B cell (primary cell): ENCODE measurements around the gene ISG15.

Experiments used
- EZH2 ChIP-seq: IDR thresholded peaks from 2 replicates; pipeline ENCODE4 v1.6.1; 2012; ENCODE audit warnings: borderline replicate concordance, low read depth, mild to moderate bottlenecking, moderate library complexity, low read length; ENCODE audit not compliant: insufficient read depth, poor library complexity, severe bottlenecking
- TF ChIP-seq, protein P1 (sequence below): fragments of 200-600 bp; IDR thresholded peaks from one replicate; pipeline ENCODE4 v1.8.0; 2022; ENCODE audit warnings: antibody characterized with exemption, mild to moderate bottlenecking

- TF ChIP-seq, protein P1, sequence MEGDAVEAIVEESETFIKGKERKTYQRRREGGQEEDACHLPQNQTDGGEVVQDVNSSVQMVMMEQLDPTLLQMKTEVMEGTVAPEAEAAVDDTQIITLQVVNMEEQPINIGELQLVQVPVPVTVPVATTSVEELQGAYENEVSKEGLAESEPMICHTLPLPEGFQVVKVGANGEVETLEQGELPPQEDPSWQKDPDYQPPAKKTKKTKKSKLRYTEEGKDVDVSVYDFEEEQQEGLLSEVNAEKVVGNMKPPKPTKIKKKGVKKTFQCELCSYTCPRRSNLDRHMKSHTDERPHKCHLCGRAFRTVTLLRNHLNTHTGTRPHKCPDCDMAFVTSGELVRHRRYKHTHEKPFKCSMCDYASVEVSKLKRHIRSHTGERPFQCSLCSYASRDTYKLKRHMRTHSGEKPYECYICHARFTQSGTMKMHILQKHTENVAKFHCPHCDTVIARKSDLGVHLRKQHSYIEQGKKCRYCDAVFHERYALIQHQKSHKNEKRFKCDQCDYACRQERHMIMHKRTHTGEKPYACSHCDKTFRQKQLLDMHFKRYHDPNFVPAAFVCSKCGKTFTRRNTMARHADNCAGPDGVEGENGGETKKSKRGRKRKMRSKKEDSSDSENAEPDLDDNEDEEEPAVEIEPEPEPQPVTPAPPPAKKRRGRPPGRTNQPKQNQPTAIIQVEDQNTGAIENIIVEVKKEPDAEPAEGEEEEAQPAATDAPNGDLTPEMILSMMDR: no peak
- TF ChIP-seq EZH2: no peak
These were observed 29.5 kb downstream of the ISG15 start for GRCh38 chr1:1042835-1043234.
